Posterior cingulate gyrus (tissue), 11 donors: ENCODE measurements around the gene CLTCL1.
A peak's percentile ranks its signal among the peaks of the same experiment; 100 is the strongest.

Experiments
- DNase-seq, 10 donors: peaks; one replicate each; pipeline versions ENCODE4 v3.0.0 to v3.0.0-alpha.2; 2020 to 2021; ENCODE audit warnings: mixed read lengths in 3 of 10
- intact Hi-C: fragments of 100-400 bp; cut with DNase I; formaldehyde crosslinking; loops from one replicate; pipeline ENCODE4 v1.15.1; 2023

CLTCL1 gene

GRCh38 chr22:19201869-19202798 lies 89.4 kb downstream of the CLTCL1 start:
- DNase-seq, result peak in 2 of 10 donors; percentile 70 to 85

GRCh38 chr22:19201130-19201868 lies 90.2 kb downstream of the CLTCL1 start:
- peak in 2 of 10 donors; percentile 21 to 47 for DNase-seq
- intact Hi-C loops, result no loop called here

More at GRCh38 chr22:19201869-19202798, 89.4 kb downstream of the CLTCL1 start:
- intact Hi-C loops, result no loop called here

- DNase-seq, result peak in 2 of 10 donors; percentile 5 to 24
- intact Hi-C loops, result no loop called here
These were observed 92.0 kb downstream of the CLTCL1 start for GRCh38 chr22:19199479-19199878.

GRCh38 chr22:19197997-19198865 lies 93.3 kb downstream of the CLTCL1 start:
- DNase-seq, result peak in 2 of 10 donors; percentile 1 to 38
- intact Hi-C loops, result no loop called here

GRCh38 chr22:19196841-19197612 lies 94.5 kb downstream of the CLTCL1 start:
- peak in 2 of 10 donors; percentile 51 to 61 for DNase-seq
- intact Hi-C loops, result no loop called here

- peak in 2 of 10 donors; percentile 47 to 52 for DNase-seq
- intact Hi-C loops, result no loop called here
These were observed 95.5 kb downstream of the CLTCL1 start for GRCh38 chr22:19195796-19196731.

- intact Hi-C loops, result no loop called here
- peak in 2 of 10 donors; percentile 72 to 83 for DNase-seq
These were observed 96.6 kb downstream of the CLTCL1 start for GRCh38 chr22:19194766-19195536.

- intact Hi-C loops, result no loop called here
- DNase-seq, result no peak
These were observed 97.6 kb downstream of the CLTCL1 start for GRCh38 chr22:19193879-19194278.

- intact Hi-C loops, result loop anchor here (10.0 kb wide), 1 partner anchor 57 kb away; no protein-coding TSS in a partner anchor
These were observed 103.6 kb downstream of the CLTCL1 start for GRCh38 chr22:19187716-19188563.

GRCh38 chr22:19184276-19184997 lies 107.1 kb downstream of the CLTCL1 start:
- peak in 2 of 10 donors; percentile 79 to 84 for DNase-seq
- intact Hi-C loops, result loop anchor here (10.0 kb wide), 1 partner anchor 60 kb away; no protein-coding TSS in a partner anchor

More at GRCh38 chr22:19187716-19188563, 103.6 kb downstream of the CLTCL1 start:
- DNase-seq, result peak in 2 of 10 donors; percentile 53 to 61

GRCh38 chr22:19183216-19183615 lies 108.3 kb downstream of the CLTCL1 start:
- intact Hi-C loops, result loop anchor here (10.0 kb wide), 1 partner anchor 62 kb away; no protein-coding TSS in a partner anchor

GRCh38 chr22:19182472-19183157 lies 108.9 kb downstream of the CLTCL1 start:
- intact Hi-C loops, result loop anchor here (10.0 kb wide), 1 partner anchor 62 kb away; no protein-coding TSS in a partner anchor

More at GRCh38 chr22:19183216-19183615, 108.3 kb downstream of the CLTCL1 start:
- no peak for DNase-seq

GRCh38 chr22:19181786-19182471 lies 109.6 kb downstream of the CLTCL1 start:
- intact Hi-C loops, result loop anchor here (10.0 kb wide), 1 partner anchor 63 kb away; no protein-coding TSS in a partner anchor
- DNase-seq, result peak in 1 of 10 donors; percentile 51

More at GRCh38 chr22:19182472-19183157, 108.9 kb downstream of the CLTCL1 start:
- DNase-seq, result peak in 1 of 10 donors; percentile 36
